ENCODE data around the gene SLC66A1.

Gene SLC66A1

DNA sequence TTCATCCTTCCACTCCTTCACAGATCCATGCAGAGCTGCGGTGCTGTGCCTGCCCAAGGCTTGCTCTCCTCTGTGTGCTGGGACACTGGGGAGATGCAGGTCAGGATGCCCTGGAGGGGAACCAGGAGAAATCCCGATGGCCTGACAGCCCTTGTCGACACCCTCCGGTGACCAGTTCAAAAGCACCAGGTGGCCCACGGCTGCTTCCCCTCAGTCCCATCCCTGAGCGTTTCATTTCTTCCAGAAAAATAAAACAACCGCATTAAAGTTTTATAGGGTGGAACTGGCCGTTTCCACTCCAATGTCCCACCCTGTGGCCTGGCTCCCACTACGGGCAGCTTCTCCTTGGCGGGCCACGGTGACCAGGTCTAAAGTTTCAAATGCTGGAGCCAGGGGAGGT is 48.3 kb downstream of the SLC66A1 start:
- H3K4me3 ChIP-seq (IDR thresholded peaks at IDR 0.05; ENCODE audit: insufficient read depth, low read depth, low read length) = no peak overlapping the region
- no peaks in the 10 kb centered on the region for H3K27me3 ChIP-seq (ENCODE audit: insufficient read depth, low read depth)
- no peak overlapping the region for H3K4me2 ChIP-seq
- no peaks in the 10 kb centered on the region for H3K36me3 ChIP-seq (ENCODE audit: insufficient read depth)
- no peak overlapping the region for H2AFZ ChIP-seq (ENCODE audit: low read depth)
- TF ChIP-seq, protein P1, sequence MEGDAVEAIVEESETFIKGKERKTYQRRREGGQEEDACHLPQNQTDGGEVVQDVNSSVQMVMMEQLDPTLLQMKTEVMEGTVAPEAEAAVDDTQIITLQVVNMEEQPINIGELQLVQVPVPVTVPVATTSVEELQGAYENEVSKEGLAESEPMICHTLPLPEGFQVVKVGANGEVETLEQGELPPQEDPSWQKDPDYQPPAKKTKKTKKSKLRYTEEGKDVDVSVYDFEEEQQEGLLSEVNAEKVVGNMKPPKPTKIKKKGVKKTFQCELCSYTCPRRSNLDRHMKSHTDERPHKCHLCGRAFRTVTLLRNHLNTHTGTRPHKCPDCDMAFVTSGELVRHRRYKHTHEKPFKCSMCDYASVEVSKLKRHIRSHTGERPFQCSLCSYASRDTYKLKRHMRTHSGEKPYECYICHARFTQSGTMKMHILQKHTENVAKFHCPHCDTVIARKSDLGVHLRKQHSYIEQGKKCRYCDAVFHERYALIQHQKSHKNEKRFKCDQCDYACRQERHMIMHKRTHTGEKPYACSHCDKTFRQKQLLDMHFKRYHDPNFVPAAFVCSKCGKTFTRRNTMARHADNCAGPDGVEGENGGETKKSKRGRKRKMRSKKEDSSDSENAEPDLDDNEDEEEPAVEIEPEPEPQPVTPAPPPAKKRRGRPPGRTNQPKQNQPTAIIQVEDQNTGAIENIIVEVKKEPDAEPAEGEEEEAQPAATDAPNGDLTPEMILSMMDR (conservative IDR thresholded peaks at IDR 0.05; ENCODE audit: low read depth, low read length) = no peak
- no peak overlapping the region for H3K27ac ChIP-seq
- H3K79me2 ChIP-seq (ENCODE audit: insufficient read depth, low read depth) = no peaks in the 10 kb centered on the region
- no peak overlapping the region for H3K9ac ChIP-seq
- no peaks in the 10 kb centered on the region for H3K4me1 ChIP-seq (ENCODE audit: low read depth, poor library complexity, severe bottlenecking)
- no peaks in the 10 kb centered on the region for H4K20me1 ChIP-seq (ENCODE audit: insufficient read depth)

DNA sequence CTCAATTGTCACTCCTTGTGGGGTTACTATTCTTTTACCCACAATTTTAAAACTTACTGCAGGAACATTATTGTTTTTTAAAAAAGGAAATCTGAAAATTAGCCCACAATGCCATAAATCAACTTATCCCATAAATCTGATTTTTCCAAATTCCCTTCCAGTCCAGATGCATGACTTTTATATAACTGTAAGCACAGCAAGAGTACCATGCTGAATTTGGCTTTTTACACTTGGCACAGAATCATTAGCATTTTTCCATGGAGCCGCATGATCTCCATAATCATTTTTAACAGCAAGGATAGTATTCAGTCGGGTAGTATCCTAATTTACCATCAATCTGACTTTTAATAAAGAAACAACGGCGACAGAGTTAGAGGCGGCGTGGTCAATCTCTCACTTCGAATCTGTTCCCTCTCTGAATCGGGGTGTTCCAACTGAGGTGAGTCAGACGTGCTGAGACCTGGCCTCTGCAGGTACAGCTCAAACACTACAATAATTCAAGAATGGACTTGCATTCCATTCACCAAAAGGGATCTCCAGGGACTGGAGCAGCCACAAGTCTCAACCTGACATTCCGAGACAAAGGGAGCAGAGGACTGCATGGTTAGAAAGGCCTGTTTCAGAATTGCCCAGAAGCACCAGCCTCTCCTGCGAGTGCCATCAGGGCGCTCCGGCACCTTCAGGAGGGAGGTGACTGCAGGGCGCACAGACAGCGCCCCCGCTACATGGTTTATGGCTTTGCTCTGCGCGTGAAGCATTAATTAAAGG is 48.9 kb downstream of the SLC66A1 start:
- no peak overlapping the region for H2AFZ ChIP-seq (ENCODE audit: low read depth)
- no peak overlapping the region for H3K4me3 ChIP-seq (IDR thresholded peaks at IDR 0.05; ENCODE audit: insufficient read depth, low read depth, low read length)
- no peaks in the 10 kb centered on the region for H4K20me1 ChIP-seq (ENCODE audit: insufficient read depth)
- no peak overlapping the region for H3K9ac ChIP-seq
- TF ChIP-seq, protein P1 (conservative IDR thresholded peaks at IDR 0.05; ENCODE audit: low read depth, low read length) = no peak
- H3K4me2 ChIP-seq = no peak overlapping the region
- no peaks in the 10 kb centered on the region for H3K4me1 ChIP-seq (ENCODE audit: low read depth, poor library complexity, severe bottlenecking)
- H3K36me3 ChIP-seq (ENCODE audit: insufficient read depth) = no peaks in the 10 kb centered on the region
- H3K27me3 ChIP-seq (ENCODE audit: insufficient read depth, low read depth) = no peaks in the 10 kb centered on the region
- no peak overlapping the region for H3K27ac ChIP-seq
- H3K79me2 ChIP-seq (ENCODE audit: insufficient read depth, low read depth) = no peaks in the 10 kb centered on the region

DNA sequence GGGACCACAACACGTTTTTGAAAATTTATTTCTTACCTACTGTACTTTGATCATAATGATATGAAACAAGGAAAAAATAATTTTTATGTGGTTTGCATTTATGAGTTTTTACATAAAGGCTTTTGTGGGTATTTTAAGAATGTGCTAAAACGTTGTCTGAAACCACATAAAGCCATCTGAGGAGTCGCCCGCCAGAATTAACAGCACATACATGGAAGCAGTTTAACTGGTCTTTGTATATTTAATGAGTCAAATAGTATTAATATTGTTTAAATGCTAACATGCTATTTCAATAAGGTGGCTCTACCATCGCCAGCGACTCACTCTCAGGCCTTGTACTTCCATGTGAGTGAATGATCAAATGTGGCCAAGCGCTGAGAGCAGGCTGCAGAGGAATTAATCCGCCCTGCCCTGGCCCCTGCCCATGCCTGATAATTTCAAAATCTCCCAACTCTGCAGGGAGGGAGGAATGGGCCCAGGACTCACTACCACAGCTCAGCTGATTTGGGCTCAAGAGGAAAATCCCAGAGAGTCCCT is 49.6 kb downstream of the SLC66A1 start:
- no peak overlapping the region for H3K4me2 ChIP-seq
- H3K27me3 ChIP-seq (ENCODE audit: insufficient read depth, low read depth) = no peaks in the 10 kb centered on the region
- H2AFZ ChIP-seq (ENCODE audit: low read depth) = no peak overlapping the region
- no peaks in the 10 kb centered on the region for H3K4me1 ChIP-seq (ENCODE audit: low read depth, poor library complexity, severe bottlenecking)
- H3K9ac ChIP-seq = no peak overlapping the region
- TF ChIP-seq, protein P1 (conservative IDR thresholded peaks at IDR 0.05; ENCODE audit: low read depth, low read length) = no peak
- no peak overlapping the region for H3K4me3 ChIP-seq (IDR thresholded peaks at IDR 0.05; ENCODE audit: insufficient read depth, low read depth, low read length)
- no peak overlapping the region for H3K27ac ChIP-seq
- no peaks in the 10 kb centered on the region for H3K36me3 ChIP-seq (ENCODE audit: insufficient read depth)
- no peaks in the 10 kb centered on the region for H3K79me2 ChIP-seq (ENCODE audit: insufficient read depth, low read depth)
- H4K20me1 ChIP-seq (ENCODE audit: insufficient read depth) = no peaks in the 10 kb centered on the region

- Histone ChIP-seq H3K27me3 (ENCODE audit: insufficient read depth, low read depth) (no peaks in the 10 kb centered on the region), H3K36me3 (ENCODE audit: insufficient read depth) (no peaks in the 10 kb centered on the region), H3K27ac (no peak overlapping the region), H3K4me1 (ENCODE audit: low read depth, poor library complexity, severe bottlenecking) (no peaks in the 10 kb centered on the region), H3K4me2 (no peak overlapping the region), H3K4me3 (IDR thresholded peaks at IDR 0.05; ENCODE audit: insufficient read depth, low read depth, low read length) (no peak overlapping the region), H4K20me1 (ENCODE audit: insufficient read depth) (no peaks in the 10 kb centered on the region), H3K9ac (no peak overlapping the region), H2AFZ (ENCODE audit: low read depth) (no peak overlapping the region), H3K79me2 (ENCODE audit: insufficient read depth, low read depth) (no peaks in the 10 kb centered on the region)
- TF ChIP-seq, protein P1 (conservative IDR thresholded peaks at IDR 0.05; ENCODE audit: low read depth, low read length) = no peak
These were observed 51.5 kb downstream of the SLC66A1 start for GRCh38 chr1:19363536-19364152.

Measured in KMS-11 (cell line).